Bone marrow (tissue), 2 donors: ENCODE results near the gene PRR18.

Source experiments
- DNase-seq, 2 donors: peaks; one replicate each; lab custom pipeline; 2025; lab: John Stamatoyannopoulos, UW

Gene PRR18

DNA sequence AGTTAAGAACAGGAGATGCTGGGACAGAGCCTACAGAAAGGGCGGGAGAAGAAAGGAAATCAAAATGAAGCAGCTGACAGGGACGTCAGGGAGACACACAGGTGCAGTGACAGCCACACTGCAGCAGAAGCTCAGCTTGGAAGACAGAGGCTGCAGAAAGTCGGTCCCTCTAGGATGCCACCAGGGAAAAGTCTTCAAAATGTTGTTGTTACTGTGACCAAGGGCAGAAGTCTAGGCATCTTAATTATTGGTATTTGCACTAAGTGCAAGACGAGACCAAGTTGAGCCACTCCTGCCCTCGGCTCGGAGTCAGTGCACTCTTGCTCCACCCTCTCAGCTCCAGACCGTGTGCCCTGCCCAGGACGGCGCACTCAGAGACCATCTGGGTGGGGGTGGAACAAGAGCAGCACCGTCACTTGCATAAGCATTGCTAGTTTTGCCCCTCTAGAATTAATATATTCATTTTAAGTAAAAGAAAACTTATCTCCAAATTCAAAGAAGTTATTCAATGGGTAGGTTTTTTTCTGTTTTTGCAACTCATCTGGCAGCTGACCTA, 2.6 kb downstream of the PRR18 start:
- no peak for DNase-seq

DNA sequence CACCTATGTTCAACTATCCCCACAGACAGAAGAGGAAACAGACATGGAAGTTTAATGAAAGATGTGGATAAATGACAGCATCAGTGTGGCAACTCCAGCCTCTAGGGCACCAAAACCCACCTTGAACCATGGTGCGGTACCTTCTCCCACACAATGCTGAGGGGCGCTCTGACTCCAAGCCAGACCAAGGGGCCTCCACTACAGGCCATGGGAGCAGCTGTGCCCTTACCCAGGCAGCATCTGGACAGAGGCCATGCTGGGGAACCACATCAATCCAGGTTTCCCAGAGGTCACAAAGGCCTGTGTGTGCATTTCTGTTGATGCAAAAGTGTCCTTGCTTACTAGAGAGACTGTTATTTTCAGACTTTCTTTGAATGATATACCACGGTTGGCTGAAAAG, 4.1 kb downstream of the PRR18 start:
- DNase-seq, result no peak

DNA sequence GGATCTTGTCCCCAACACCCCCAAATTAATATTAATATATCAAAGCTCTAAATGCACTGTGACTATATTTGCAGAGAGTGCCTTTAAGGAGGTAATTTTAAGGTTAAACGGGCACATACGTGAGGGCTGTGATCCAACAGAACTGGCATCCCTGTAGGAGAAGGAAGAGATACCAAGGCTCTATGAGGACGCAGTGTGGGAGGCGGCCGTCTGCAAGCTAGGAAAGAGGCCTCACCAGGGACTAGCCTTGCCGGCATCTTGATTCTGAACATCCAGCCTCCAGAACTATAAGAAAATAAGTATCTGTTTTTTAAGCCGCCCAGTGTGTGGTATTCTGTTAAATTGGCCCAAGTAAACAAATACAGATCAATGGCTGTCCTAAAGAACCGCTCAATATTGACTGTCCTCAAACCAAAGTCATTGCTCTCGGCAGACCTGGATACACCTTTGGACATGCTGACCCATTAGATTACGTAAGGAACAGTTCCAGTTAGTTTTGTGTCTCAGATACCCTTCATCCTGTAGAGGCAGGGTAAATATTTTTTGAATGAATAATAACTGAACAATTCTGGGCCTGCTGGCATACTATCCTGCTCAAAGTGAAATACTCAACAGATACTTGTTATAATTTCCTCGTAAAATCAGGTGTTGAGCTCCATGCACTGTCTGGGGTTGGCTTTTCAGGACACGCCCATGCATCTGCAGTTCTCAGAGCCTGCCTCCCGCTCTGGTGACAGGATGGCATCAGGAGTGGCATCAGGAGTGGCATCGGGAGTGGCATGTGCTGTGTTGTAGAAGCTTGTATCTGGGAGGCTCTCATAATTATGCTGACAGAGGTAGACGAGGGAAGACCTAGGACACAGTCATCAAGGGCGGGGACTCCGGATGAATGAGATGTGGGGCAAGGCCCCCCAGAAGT, 6.3 kb downstream of the PRR18 start:
- no peak for DNase-seq

DNA sequence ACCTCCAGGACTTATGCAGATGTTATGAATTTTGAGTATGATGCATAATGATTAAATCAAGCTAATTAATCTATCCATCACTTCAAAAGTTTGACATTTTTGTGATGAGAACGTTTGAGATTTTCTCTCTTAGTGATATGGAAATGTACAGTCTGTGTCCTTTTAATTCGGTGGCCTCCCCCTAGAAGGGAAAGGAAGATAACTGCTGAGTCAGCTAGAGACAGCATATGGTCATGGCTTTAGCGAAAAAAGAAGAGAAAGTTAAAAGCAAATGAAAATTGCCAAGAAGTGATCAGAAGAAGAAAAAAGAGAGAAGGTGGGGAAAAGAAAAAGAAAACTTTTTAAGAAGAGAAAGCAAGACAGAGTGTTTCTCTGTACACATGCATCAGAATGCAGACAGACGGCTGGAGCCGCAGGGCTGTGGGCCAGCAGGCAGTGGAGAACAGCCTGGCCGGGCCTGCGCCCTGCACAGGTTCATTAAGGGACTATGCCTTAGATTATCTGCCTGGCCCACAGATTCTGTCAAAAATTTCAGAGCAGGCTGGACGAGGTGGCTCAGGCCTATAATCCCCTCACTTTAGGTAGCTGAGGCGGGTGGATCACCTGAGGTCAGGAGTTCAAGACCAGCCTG, 7.7 kb downstream of the PRR18 start:
- DNase-seq, result no peak

DNA sequence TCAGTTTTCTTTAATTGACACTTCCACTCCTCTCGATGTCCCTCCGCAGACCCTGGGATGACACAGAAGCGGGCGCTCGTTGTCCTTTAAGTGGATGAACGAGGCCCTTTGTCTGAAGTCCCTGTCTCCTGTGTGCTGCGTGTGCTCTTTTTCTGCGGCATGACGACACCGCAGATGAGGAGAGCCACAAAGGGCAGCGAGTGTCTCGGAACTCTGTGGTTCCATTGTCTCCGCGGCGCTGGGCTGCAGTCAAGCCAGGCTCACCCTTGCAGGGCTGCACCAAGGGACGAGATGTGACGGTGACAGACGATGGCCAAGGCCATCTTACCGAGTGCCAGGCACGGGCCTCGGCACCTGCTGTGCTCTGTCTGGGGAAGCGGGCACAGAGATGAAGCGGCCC, 10.6 kb downstream of the PRR18 start:
- no peak for DNase-seq

DNA sequence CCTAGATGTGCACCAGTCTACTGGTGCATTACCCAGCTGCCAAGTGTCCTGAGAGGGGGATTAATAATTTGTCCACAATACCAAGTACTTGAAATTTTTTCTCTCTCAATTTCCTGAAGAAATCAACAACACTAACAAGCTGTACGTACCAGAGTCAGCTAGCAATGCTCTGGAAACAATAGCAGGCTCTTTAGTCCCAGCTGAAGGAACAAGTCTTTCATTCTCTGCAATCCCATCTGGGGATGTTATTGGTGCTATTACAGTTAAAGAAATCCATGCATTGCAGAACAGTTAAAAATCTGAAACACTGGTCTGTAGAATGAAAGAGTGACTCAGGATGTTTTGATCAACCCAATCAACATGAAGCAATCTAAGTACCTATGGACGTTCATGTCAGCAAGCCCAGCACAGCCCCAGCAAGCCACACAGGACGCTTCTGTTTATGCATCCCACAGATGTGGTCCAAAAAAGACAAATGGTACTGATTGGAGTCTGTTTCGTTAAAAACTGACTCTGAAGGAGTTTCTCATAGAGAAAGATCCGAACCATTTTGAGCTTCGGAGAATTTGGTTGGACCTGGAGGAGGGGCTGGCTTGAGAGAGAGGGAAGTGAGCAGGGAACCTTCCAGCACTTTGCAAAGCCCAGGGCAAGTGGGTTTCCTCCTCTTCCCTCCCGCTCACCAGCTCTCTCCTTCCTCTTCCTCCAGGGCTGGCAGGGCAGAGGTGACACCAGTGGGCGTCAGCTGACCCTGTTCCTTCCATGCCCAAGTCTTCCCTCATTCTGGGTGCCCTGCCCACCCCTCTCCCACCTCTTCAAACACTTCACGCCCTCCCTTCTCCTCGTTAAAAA, 11.9 kb downstream of the PRR18 start:
- no peak for DNase-seq

DNA sequence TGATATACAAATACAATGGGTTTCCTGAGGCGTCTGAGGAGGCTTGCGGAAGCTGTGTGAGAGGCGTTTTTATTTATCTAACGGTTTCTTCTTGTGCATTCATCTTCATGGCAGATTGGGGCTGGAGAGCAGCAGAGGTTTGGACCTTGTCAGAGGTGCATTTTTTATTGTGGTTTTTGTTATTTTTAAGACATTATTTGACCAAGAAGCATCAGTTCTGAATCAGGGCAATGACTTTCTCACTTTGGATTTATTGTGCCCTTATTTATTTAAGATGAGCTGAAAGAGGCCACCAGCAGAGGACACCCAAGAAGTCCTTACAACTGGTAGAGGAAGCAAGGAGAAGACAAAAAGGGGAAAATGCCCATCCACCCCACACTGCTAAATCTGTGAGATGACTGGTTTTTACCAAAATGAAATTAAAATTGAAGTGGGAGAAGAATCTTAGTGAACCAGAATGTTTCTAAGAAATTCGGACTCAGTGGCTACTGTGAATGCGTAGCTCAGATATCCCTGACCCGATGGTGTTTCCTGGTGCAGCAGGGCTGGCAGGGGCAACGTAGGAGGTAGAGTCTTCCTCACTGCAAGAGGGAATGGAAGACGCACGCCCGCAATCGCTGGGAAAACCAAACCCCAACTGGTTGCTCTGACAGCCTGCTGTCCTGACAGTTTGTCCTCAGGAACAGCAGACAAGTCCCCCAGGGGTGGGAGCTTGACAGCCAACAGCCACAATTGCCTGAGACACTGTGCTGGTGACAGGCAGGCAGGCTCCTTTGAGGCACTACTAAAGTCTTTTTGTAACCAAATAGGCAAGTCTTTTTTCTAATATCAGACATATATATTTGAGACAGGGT, 14.2 kb downstream of the PRR18 start:
- no peak for DNase-seq

DNA sequence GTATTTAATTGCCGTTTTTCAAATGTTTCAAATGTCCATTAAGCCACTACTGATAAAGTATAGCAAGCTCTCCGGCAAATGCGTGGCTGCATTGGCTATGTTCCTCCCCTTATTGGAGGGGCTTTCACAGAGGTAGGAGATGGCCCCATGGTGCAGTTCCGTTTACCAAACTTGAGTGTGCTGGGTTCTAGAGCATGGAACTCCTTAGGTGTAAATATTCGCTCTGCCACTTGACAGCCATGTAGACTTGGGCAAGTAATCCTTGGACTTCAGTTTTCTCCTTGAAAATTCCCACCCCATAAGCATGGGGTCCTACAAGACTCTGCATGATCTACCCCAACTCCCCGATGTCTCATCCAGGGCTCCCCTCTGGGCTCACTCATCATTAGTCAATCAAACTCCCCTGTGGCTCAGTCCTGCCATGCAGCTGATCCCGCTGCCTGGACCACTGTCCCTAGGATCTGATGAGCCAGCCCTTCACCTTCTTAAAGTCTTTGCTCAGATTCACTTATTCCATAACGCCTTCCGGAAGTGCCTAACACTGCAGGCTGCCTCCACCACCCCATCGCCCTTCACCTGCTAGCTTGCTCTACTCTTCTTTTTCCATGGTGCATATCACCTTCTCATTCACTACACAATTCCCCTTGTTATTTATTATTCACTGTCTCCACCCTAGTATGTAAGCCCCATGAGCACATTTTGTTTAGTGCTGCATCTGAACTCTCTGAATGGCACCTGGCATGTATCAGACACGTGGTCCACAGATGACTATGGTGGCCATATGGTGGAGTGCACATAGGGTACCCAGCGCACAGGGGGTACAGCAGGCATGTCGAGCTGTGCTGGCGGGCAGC, 18.8 kb downstream of the PRR18 start:
- DNase-seq, result no peak

DNA sequence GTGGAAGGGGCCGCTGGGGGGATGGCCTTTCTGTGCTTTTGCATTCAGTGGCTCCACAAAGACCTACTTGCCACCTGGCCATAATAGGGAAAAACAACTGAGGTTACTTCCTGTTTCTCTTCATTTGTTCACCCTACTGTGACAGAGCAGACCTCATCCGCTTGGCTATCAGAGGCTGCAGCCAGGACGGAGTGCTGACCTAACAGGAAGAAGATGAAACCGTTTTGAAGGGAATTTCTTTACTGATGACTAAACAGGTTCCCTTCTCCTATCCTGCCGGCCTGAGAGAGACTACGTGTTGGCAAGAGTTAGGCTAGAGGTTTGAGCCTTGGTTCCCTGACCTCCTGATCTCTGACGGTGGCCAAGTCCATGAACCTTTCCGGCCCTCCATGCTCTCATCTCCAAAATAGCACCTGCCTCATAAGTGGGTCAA, 21.3 kb downstream of the PRR18 start:
- DNase-seq, result no peak

DNA sequence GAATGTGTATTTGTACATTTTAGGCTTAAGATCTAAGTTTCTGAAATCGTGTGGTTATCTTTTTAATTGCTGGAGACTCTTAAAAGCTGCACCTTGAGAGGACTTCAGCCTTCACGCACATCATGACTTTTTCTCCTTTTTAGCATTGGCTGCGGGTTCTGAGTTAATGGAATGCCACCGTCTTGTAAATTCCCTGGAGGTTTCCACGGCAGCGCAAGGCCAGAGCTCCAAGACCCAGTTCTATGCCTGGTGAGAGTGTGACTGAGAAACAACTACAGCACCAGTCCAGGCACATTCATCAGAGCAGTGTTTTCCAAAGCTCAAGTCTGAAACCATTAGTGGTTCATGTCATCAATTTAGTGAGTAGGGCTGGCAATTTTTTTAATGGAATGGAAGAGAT, 23.0 kb downstream of the PRR18 start:
- no peak for DNase-seq

DNA sequence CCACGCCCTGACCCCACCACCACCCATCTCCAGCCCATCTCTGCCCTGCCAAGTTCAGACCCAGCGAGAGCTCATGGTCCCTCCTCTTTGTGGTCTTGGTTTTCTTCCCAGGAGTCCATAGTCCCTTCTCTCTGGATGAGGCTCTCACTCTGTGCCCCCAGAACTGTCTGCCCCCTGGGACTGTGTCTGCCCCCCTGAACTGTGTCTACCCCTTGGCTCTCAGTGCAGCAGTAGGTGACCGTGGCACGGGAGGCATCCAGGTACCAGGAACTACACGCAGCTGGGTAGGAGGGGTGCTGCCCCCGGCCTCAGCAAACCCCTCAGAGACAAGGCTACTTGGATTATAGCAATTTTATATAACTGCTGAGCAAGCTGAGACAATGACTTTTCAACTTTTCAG, 23.6 kb downstream of the PRR18 start:
- no peak for DNase-seq

DNA sequence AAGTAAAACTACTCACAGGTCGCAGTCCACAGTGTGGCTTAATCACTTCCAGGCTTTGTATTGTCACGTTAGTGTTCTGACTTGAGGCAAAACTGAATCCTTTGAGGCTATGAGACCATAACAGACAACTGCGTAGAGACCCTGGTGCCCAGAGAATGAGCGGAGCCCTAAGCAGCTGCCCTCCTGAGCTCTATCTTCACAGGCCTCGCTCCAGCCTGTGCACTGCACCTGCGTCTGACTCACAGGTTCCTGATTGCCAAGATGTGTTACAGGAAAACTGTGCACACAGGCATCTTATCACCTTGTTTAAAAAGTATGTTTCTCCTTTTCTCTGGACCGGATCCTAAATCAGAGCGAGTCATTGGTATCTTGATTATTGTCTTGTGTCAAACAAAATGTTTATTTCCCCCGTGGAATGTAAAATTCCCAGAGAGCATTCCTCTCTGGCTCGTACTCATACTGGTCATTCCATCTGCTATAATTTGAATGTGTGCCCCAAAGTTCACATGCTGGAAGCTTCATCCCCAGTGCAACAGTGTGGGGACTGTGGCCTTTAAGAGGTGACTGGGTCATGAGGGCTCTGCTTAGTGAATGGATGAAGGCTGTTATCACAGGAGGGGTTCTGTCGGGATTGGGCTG, 25.7 kb downstream of the PRR18 start:
- DNase-seq, result no peak

DNA sequence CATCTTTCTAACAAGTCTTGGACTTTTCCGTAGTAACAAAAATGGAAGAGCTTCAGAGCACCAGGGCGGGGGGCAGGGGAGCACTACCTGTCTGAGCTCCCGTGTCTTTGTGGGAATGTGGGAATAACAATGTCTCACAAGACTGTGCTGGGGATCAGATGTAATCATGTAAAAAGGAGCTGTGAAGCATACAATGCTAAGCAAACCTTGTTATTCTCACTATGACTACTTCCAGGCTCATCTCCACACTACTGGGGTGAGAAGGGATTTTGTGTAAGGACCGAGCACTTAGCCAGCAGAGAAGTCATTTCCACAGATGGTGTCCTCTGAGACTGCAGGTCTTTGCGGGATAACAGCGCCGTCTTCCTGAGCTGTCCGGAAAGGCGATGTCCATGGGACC, 27.1 kb downstream of the PRR18 start:
- DNase-seq, result no peak

DNA sequence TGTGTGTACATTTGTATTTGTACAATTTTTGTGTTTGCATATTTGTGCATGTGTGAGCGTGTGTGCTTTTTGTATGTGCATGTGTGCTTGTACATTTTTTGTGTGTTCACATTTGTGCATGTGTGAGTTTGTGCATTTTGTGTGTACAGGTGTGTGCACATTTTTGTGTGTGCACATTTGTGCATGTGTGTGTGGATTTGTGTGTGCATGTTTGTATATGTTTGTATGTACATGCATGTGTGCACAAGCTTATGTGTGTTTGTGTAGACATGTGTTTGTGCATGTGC, 28.9 kb downstream of the PRR18 start:
- no peak for DNase-seq

DNA sequence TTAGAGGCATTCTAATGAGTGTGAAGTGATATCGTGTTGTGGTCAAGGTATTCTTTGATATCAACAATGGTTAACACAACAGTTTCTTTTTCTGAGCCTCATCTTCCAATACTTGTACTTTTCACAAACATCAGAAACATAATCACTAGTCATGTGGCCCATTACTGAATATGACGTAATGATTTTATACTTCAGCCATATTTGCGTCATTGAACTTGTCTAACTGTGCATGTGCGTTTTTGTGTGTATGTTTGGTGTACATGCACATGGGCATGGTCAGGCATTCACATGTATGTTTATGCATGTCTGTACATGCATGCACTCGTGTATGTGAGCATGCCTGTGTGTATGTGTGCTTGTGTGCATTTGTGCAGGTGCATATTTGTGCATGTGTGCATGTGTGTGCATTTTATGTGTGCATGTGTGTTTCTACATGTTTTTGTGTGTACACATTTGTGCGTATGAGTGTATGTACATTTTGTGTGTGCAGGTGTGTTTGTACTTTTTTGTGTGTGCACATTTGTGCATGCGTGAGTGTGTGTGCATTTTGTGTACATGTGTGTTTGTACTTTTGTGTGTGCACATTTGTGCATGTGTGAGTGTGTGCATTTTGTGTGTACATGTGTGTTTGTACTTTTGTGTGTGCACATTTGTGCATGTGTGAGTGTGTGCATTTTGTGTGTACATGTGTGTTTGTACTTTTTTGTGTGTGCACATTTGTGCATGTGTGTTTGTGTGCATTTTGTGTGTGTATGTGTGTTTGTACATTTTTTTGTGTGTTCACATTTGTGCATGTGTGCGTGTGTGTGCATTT, 29.4 kb downstream of the PRR18 start:
- no peak for DNase-seq

DNA sequence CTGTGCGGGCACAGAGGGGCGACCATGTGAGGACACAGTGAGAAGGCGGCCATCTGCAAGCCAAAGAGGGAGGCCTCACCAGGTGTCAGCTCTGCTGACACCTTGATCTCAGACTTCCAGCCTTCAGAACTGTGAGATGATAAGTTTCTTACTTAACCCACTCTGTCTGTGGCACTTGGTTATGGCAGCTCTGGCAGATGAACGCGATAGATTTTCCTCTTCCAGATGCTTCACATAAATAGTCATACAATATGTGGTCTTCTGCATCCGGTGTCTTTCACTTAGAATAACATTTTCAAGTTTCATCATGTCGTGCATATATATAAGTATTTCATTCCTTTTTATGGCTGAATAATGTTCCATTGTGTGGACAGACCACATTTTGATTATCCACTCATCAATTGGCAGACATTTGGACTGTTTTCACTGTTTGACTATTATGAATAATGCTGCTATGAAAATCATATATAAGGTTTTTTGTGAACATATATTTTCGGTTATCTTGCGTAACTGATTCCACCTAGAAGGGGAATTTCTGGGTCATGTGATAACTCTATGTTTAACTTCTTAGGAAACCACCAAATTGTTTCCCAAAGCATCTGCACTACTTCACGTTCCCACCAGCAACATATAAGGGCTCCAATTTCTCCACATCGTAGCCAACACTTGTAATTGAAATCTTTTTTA, 30.2 kb downstream of the PRR18 start:
- no peak for DNase-seq

DNA sequence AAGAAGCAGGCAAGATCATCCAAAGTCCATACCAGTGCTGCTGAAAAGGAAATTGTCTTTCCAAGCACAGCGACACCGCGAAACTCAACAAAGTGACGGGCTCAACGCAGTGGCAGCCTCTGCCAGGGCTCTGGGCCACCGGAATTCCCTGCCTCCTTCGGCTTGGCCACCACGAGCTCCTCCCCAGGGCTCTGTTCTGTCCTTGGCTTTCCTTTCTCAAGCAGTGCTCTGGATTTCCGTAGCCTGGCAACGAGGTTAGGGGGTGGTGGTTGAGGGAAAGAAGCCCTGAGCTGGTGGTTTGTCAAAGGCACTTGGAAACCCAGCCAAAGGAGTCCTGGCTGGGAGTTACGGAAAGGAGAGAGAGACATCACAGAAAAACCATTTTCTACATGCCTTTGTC, 31.2 kb downstream of the PRR18 start:
- DNase-seq, result no peak

DNA sequence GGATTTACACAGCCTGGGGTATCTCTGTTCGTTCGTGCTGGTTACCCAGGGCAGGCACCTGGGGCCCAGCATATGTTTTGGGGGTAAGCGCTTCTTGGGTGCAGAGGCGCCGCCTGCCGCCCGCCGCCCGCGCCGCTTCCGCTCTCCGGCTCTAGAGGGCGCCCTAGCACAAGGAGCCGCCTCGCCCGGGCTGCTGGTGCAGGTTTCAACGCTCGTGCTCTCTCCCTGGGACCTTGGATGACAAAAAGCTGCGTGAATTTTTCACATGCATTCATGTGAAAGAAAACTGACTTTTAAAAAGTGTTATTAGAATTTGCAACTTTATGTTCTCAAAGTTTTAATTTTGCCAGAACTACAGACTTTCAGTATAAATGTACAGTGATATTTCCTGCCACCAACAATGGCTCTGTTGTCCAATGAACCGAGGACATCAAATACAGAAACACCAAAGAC, 32.5 kb downstream of the PRR18 start:
- peak; percentile 40 to 48 for DNase-seq
